HG03354 (cell line): ENCODE measurements around the gene NCF4.

ENCODE experiments used
- ATAC-seq: cut with Tn5 transposase; IDR thresholded peaks from one replicate; pipeline ENCODE4 v1.9.1; 2021; ENCODE audit warnings: mild to moderate bottlenecking; ENCODE audit not compliant: unreplicated experiment, poor library complexity, severe bottlenecking

The NCF4 gene

DNA sequence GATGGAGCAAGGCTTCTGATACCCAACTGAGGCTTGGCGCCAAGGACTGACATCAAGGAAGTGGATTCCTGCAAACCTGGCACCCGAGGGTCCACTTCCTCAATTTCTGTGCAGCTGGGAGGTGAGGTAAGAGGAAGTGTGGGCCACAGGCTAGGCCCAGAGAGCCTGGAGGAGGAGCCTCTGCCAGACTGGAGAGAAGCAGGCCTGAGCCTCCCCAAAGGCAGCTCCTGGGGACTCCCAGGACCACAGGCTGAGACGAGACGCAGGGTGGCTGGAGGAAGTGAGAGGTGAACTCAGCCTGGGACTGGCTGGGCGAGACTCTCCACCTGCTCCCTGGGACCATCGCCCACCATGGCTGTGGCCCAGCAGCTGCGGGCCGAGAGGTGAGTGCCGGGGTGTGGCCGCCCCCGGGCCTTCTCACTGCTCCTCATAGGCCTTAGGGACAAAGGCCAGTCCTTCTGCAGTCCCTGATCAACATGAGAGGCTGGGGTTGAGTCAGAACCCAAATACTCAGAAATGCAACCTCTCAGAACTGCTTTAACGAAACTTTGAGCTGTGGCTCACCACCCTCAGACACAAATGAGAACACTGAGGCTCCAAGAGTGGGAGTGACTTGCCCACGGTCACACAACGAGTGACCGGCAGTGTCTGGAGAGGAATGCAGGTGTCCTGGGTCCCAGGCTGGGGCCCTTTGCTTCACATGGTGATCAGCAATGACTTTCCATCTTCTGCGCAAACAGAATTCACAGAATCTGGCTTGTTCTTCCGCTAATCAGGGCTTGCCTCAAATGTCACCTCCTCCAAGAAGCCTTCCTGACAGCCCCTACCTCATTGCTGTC, at the start of gene NCF4:
Gene NCF4 (plus strand): TSS at position 186 of the 839 bp plus-strand sequence. CDS start 166 bp downstream, at position 352.
- ATAC-seq = peak; percentile 72

DNA sequence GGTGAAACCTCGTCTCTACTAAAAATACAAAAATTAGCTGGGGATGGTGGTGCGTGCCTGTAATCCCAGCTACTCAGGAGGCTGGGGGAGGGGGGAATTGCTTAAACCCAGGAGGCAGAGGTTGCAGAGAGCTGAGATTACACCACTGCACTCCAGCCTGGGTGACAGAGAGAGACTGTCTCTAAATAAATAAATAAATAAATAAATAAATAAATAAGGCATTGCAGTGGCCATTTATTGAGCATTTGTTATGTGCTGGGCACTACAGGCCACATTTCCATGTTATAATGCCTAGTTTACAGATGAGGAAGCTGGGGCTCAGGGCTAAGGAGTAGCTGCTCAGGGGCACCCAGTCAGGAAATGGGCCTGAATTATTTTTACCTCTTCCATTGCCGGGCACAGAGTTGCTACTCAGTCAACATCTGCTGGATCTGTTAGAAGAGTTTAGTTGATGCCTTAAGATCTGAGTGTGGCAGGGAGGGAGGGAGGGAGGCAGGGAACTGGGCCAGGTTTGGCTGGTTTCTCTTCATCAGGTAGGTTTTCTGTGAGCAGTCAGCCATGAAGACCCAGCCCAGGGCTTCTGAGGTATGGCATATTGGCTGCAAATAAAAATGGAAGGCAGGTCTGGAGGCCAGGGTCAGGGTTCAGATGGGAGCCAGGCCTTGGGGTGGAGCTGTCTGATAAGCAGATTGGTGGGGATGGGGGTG, 49.6 kb upstream of the NCF4 start:
- no peak for ATAC-seq

DNA sequence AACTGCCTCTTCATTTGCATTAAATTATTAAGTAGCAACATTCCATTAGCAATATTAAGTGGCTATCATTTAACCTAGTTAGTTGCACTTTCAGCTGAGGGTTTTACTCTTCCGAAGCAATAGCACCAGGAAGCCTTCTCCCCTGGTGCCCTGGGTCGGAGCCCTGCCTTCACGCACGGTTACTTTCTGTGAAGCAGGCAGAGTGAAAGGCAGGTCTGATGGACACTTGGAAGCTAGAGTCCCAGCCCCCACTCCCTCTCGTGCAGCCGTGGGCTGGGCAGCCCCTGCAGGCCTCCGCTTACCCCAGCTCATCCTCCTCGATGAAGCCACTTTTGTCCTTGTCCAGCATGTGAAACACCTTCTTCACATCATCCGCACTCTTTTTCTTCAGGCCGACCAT, 46.0 kb upstream of the NCF4 start:
- no peak for ATAC-seq

DNA sequence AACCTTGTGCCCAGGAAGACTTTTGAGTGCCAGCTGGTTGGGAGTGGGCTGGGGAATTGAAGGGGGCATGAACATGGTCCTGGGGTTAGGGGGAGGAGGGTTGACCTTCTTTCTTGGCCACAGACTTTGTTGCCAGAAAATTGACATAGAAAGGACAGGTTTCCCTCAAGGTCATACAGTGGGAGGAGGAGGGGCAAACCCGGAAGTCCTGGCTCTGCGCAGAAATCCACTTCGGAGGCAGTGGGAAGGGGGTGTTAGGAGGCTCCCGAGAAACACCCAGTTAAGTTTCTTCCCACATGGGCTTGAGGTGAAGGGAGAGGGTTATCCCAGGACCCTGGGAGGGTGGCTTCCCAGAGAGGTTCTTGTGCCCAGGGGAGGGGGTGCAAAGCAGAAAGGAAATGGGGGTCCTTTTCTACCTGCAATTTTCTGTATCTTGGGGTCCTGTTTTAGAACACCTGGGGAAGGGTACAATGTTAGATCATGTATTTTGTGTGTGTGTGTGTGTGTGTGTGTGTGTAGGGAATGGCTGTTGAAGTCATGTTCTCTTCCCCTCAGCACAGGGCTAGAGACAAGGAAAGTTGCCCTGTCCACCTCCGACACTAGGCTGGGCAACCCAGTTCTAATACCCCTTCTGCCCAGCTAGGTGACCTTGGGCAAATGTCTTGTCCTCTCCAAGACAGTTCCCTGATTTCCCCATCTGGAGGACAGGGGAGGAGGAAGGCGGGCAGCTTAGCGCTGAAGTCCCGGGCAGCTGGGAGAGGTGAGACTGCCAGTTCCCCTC, 45.1 kb upstream of the NCF4 start:
- no peak for ATAC-seq

DNA sequence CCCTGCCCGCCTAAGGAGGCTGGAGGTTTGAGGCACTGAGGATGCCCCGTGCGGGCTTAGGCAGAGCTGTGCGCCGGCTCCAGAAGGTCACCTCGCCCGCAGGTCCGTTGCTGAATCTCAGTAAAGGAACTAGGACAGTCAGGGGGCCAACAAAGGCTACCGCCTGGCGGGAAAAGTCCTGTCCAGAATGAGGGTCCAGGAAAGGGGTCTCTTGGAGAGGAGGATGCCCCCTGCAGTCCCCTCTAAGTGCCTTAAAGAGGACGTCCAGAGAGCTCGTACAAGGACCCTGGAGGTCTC, 44.5 kb upstream of the NCF4 start:
- no peak for ATAC-seq

DNA sequence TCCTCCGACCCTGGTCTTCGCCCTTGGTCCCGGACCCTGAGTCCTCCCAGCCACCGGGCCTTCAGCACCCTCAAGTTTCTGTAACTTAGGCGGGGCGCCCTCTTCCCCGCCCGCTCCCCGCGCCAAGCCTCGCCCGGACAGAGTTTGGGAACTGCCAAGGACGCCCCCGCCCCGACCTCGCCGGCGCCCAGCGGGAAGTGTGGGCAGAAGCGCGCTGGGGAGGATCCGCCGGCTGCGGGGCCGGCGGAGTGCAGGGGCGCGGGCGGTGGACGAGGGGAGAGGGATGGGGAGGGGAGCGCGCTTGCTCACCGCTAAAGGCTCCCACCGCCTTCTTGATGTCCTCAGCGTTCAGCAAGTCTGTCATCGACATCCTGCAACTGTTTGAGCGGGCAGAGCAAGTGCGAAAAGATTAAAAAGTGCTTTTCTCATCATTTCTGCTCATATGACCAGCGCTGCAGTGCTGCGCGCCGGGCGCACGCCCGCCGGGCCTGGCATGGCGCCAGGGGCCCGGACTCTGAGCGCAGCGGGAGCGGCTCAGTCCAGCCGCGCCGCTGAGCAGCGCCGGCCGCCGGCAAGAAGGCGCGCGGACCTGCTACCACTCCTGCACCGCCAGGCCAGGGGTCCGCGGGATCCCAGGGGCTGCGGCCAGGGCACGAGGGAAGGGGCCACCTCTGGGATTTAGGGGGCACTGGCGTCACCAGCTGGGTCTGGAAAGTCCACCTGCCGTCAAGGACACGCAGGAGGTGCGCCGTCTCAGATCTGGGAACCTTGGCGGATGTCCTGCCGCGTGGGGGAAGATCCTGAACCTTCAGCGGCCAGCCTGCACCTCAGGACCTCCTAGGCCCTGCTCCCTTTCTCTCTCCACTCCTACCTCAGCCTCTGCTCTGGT, 43.9 kb upstream of the NCF4 start, which contains the start of gene PVALB:
Gene PVALB (minus strand): TSS at position 400 of the 889 bp plus-strand sequence. CDS start 30 bp downstream, at position 370.
- ATAC-seq = no peak

DNA sequence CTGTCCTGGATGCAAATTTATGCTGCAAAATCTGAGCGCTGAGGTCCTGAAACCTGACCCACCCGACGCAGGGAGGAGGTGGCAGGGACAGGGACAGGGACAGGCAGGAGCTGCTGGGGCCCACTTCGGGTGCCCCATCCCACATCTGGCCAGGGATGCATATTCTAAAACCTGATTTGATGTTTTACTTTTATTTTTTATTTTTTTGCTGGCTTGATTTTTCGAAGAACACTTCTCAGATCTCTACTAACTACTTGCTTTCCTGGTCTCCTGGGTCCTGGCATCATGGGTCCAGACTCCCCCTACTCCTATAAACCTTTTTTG, 43.3 kb upstream of the NCF4 start:
- no peak for ATAC-seq

DNA sequence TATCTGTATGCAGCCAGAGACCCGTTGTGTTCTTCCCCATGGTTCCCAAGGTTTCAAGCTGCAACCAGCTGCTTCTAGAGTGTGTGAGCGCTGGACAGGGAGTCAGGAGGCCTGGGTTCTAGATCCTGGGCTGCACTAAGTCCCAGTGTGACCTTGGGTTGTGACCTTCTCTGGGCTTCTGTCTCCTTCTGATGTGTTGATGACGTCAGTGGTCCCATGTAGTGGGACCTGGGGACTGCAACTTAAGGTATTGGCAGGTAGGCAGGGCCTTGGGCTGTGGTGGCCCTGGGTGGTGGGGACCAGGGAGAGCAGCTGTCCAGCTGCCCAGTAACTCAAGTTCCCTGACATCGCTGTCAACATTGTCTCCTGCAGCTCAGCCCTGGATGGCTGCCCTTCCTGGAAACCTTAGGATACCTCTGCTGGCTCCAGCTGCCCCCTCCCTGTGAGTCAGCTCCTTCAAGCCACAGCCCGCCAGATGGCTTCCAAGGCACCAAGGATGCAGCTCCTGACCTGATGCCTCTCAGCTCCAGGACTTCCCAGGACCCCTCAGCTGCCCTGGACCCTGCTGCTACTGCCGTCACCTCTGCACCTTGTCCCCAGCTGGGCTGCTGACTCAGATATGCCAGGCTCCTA, 42.7 kb upstream of the NCF4 start:
- no peak for ATAC-seq

DNA sequence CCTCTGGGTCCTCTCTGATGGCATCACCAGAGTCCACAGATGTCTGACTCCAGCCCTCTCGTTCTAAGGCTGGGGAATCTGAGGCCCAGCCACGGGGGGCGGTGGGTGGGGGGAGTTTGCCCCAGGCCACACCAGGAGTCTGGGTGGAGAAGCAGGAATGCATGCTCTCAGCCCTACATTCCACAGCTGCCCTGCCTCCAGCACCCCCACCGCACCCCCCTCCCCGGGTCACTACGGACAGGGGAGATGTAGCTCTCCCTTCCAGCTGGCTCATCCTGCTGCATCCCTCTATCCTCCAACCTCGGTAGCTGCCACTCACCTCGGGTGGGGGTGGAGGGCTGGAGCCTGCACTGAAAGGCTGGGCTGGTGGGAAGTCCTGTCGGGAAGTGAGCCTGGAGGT, 41.7 kb upstream of the NCF4 start:
- ATAC-seq = no peak

DNA sequence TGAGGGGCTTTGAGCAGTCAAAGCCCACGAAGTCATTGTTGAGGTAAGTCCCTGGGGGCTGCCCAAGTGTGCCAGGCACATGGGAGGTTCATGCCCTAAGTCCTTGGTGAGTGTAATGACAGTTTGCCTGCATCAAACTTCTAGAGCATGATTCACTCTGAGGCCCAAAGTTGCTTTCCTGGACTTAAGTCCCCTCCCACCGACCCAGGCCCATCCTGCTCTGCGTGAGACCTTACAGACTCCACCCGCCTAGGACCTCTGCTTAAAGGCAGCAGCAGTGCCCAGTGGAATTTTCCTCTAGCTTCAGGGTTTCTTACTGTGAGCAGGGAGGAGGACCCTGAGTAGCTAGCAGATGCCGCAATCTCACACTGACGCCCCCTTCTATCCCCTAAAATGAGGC, 38.2 kb upstream of the NCF4 start:
- ATAC-seq = no peak

DNA sequence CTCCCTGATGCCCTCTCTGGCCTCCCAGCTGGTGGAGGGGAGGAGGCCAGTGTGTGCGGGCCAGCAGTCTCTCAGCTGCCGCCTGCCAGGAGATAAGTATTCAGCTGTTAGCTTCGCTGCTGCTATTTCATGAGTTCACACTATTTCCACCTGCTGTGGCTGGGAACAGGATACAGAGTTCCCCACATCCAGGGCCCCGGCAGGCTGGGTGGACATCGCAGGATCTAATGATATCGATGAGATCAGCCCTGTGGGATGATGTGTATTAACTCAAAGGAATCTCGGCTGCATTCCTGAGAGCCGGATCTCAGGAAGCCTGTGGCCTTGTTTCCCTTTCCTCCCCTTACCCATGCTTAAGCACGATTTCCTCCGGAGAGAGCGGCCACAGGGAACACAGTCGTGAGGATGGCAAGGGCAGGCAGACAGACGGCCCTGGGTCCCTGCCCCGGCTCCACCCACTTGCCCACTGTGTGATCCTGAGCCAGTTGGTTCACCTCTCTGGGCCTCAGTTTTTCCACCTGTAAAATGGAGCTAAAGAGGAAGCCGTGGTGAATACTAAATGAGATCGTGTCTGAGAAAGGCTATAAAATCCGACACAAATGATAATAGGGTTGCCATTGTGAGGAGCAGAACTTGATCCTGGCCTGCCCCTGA, 37.5 kb upstream of the NCF4 start:
- ATAC-seq = no peak

DNA sequence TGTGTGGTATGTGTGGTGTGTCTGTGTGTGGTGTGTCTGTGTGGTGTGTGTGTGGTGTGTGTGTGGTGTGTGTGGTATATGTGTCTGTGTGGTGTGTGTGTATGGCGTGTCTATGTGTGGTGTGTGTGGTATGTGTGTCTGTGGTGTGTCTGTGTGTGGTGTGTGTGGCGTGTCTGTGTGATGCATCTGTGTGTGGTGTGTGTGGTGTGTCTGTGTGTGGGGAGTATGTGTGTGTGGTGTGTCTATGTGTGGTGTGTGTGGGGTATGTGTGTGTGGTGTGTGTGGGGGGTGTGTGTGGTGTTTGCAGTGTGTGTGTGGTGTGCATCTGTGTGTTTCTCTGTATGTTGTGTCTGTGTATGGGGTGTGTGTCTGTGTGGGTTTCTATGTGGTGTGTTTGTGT, 36.2 kb upstream of the NCF4 start:
- ATAC-seq = no peak

DNA sequence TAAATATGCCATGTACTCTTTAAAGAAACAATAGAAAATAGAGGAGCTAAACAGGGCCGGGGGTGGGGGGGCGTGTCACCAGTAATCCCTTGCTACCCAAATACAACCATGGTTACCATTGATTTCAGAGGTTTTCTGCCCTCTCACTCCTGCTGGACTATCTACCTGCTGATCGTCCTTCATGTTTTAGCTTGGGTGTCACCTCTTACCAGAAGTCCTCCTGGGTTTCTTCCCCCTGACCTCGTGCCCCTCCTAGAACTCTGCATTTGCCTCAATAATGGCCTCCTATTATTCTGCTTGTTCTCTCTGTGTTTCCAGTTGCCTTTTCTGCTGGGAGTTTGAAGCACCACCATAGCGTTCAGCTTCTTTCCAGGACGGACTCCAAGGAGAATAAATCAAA, 34.5 kb upstream of the NCF4 start:
- no peak for ATAC-seq

DNA sequence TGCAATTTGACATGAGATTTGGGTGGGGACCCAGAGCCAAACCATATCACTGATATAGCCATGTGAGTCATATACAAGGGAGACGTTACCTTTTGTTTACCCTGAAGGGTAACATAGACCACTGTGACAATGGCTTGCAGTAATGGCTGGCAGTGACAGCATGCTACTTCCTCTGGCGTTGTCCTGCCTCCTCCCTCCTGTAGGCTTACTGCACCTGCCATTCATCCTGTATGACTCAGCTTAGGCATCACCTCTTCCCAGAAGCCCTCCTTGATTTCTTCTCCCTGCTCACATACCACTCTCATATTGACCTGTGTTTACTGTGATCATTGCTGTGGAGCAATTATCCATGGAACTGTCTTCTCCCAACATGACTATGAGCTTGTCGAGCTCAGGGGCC, 32.0 kb upstream of the NCF4 start:
- ATAC-seq = no peak

DNA sequence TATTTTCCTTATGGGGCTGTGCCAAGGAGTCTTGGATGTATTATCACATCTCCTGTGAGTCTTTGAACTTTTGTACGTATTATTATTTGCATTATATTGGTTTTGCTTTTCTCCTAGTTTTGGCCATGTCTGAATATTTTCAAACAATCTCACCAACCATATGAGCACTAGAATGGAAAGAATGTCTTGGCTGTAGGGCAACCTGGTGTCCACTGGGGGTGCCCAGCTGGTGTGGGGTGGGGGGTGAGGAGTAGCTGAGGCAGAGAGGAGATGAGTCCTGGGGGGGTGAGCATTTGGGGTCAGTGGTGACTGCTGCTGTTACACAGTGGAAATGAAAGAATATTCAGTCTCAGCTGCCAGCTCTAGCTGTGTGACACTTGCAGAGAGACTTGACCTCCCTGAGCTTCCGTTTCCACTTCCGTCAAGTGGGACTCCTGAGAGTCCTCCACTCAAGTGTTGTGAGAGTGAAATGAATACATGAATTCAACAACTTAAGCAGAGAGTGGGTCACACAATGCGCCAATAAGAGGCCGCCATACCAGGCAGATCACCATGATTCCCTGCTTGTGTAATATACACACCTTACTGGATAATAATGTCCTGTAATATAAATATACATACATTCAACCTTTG, 31.3 kb upstream of the NCF4 start:
- no peak for ATAC-seq

DNA sequence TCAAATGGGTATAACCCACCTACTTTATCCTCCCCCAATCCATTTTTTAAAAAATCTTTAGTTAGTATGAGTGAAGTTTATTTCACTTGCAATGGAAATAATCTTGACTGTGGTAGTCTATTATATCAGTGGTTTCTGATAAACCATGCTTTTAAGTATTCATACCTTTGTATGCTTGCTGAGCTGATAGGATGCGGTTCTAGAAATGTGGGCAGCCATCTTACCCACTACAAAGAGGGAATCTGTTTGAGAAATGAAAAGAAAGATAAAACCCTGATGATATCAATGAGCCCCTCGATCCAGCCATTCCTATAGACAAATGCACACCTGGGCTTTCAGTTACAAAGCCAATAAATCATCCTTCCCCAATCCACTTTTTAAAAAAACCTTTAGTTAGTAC, 30.2 kb upstream of the NCF4 start:
- ATAC-seq = no peak

DNA sequence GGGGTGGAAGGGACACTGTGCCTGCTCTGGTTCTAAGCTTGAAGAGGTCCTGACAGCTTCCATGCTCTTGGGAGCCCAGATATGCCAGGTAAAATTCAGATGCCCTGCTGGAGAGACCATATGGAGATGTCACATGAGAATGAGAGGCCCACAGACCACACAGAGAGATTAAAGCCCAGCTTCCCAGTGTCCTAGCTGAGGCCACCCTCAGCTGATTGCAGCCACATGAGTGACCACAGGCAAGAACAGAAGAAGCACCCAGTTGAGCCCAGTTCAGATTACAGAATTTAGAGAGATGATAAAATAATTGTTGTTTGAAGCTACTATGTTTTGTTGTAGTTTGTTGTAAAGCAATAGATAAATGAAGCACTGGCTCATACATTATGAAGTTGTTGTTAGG, 29.6 kb upstream of the NCF4 start:
- ATAC-seq = no peak

DNA sequence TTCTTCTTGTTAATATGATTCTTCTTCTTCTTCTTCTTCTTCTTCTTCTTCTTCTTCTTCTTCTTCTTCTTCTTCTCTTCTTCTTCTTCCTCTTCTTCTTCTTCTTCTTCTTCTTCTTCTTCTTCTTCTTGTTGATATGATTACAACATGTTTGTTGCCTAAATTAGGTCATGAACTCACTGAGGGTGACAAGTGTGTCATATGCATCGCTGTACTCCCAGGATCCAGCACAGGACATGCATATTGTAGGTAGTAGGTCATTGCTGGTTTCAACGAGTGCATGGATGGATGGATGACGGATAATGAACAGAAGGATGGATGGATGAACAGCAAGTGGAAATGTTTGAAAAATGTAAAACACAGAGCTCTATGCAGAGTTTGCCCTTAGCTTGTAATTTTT, 29.1 kb upstream of the NCF4 start:
- no peak for ATAC-seq
